Spleen (tissue), 7 donors: ENCODE data around the gene NFE2L2.

Experiments
- POLR2A ChIP-seq, 3 donors: fragments of 450-650 bp; IDR thresholded peaks; one replicate each; pipeline ENCODE4 v1.5.1; 2017; ENCODE audit warnings: antibody characterized with exemption in 3 of 3, mild to moderate bottlenecking in 1 of 3
- TF ChIP-seq, protein P1 (sequence below), 11 experiments: fragments of 200-600 bp in 7 of 11; fragments of 450-650 bp in 4 of 11; sonication (generic) in 4 of 11; IDR thresholded peaks in 8 of 11; conservative IDR thresholded peaks in 3 of 11; 1 replicate in 7 of 11; 2 replicates in 4 of 11; pipeline versions ENCODE4 v1.4.0 to v1.8.0; 2016 to 2021; ENCODE audit warnings: antibody characterized with exemption in 11 of 11, inconsistent platforms in 4 of 11, mild to moderate bottlenecking in 1 of 11
- donor health status: DM: no; HTN: no; CAD: no; lungs with moderate emphysema.
- donor health status: DM: no; HTN: no; CAD: no.
- donor health status: DM: no; HTN: no; CAD: no.

DNA sequence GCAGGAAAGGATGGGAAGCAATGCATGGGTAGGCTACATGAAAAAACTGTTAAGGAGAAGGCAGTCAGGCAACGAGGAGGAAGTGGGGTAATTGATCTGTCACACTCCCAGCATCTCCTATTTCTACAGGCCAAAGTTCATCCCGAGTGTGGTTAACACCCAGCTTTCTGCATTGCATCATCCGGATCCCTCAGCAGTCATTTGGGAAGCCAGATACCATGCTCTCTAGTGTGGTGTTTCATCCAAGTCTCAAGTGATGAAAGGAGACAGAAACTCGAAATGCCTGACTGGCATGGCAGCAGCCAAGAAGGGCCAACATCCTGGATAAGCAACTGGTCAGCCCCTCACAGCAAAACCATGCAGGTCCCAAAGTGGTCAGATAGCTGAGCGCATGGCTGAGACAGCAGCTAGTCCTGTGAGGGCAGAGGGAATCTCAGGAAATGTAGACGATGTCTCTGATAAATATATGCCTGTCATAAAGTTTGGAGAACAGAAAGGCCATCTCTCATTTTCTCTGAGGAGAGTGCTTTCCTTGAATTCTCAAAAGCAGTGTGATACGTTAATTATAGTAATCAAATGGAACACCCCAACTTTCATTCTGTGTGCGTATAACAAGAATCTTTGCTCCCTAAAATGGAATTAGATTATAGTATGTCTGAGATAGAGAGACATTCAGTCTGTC, 76.8 kb downstream of the NFE2L2 start:
- TF ChIP-seq, protein P1, sequence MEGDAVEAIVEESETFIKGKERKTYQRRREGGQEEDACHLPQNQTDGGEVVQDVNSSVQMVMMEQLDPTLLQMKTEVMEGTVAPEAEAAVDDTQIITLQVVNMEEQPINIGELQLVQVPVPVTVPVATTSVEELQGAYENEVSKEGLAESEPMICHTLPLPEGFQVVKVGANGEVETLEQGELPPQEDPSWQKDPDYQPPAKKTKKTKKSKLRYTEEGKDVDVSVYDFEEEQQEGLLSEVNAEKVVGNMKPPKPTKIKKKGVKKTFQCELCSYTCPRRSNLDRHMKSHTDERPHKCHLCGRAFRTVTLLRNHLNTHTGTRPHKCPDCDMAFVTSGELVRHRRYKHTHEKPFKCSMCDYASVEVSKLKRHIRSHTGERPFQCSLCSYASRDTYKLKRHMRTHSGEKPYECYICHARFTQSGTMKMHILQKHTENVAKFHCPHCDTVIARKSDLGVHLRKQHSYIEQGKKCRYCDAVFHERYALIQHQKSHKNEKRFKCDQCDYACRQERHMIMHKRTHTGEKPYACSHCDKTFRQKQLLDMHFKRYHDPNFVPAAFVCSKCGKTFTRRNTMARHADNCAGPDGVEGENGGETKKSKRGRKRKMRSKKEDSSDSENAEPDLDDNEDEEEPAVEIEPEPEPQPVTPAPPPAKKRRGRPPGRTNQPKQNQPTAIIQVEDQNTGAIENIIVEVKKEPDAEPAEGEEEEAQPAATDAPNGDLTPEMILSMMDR (IDR thresholded peaks at IDR 0.05 in 8 of 11, conservative IDR thresholded peaks at IDR 0.05 in 3 of 11): no peak
- TF ChIP-seq POLR2A (IDR thresholded peaks at IDR 0.05): no peak
